D721Med (cell line): ENCODE data around the gene RHCG.
A peak's percentile ranks its signal among the peaks of the same experiment; 100 is the strongest.
"Not testable (repeated sequence)": the region's sequence is repeated elsewhere in the genome, so short reads cannot be mapped to it uniquely, and the experiment has no call there.

Source experiments
- DNase-seq: peaks from one replicate; pipeline ENCODE4 v3.0.0; 2011; ENCODE audit warnings: low spot score; ENCODE audit not compliant: insufficient read length
- FAIRE-seq: peaks from 2 replicates; lab custom pipeline; 2011; peaks lifted over from hg19 to GRCh38; lab: Jason Lieb, UNC
- CTCF ChIP-seq: IDR thresholded peaks from 2 replicates; pipeline ENCODE4 v1.5.1; 2012; ENCODE audit warnings: mild to moderate bottlenecking, control low read depth; ENCODE audit not compliant: insufficient read depth; ENCODE audit errors: missing control alignments

Gene RHCG

GRCh38 chr15:89477411-89478242 is 18.8 kb downstream of the RHCG start:
- no peak for TF ChIP-seq CTCF
- FAIRE-seq (no peak), DNase-seq (no peak)

- FAIRE-seq, result no peak
- no peak for TF ChIP-seq CTCF
Observed at GRCh38 chr15:89475661-89476060, 20.7 kb downstream of the RHCG start.

DNA sequence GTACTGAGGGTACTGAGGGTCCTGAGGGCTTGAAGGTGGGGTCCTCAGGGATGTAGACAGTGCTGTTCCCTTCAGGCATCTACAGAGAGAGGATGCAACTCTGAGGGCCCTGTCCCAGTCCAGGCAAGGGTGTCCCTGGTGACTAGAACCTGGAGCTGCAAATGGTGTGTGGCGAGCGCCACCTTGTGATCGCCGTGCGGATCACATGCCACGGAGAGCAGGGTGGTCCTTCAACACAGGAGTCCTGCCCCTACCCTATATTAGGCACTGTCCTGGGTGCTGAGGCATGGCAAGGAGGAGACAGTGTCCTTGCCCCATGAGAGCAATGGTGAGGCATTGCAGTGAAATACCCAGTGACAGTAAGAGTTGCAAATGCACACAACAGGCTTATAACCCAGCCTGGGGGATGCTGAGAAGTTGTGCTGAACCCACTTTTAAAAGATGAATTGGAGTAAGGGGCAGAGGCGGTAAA is 23.6 kb downstream of the RHCG start:
- no peak for FAIRE-seq
- peak; percentile 82 for TF ChIP-seq CTCF
- DNase-seq, result peak; percentile 71

More at GRCh38 chr15:89475661-89476060, 20.7 kb downstream of the RHCG start:
- DNase-seq, result no peak

- no peak for TF ChIP-seq CTCF
- peak; percentile 66 for DNase-seq
- FAIRE-seq, result no peak
Observed at GRCh38 chr15:89469426-89470096, 26.8 kb downstream of the RHCG start.

GRCh38 chr15:89468813-89469212 is 27.6 kb downstream of the RHCG start:
- not testable (repeated sequence) for FAIRE-seq, DNase-seq

DNA sequence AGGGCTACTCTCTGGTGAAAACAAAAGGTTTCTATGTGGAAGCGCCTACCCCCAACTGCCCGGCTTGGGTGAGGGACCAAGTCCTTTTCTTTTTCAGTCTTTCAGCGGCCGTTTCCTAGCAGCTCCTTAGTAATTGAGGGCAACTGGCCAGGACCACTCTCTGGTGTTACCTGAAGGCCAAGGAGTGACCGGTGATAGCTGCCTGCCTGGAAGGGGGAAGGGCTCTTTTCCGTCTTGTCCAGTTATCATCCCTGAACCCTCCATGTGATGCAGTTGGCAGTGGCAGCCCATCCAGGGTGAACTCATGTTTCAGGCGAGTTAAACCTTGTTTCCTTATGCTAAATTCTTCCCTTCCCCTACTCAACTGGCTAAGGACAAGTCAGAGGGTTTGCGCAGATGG is 33.3 kb downstream of the RHCG start:
- TF ChIP-seq CTCF, result no peak
- FAIRE-seq, result no peak
- no peak for DNase-seq

DNA sequence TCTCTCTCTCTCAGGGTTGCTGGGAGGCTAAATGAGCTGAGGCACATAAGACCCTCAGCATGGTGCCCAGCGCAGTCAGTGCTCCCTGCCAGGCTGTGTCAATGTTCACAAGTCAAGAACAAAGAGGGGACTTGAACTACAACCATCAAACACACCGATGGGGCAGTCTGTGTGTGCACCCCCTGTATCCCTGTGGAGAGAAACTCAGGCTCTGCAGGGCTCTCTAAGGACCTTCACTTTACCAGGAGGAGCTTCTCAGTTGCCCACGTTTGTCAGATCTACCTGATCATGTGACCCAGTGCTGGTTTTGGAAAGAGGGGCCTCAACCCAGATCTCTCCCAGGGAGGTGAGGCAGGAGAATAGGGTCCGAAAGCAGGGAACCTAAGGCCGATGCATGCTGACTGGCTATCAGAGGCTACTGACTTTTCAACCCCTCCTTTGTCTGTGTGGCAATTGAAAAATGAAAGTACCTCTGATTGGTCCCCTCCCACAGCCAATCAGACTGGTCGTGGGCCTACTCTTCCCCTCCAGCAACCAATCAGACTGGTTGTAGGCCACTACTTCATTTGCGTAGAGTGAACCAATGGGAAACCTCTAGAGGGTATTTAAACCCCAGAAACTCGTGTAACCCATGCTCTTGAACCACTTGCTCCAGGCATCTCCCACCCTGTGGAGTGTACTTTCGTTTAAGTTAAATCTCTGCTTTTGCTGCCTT is 34.0 kb downstream of the RHCG start:
- no peak for TF ChIP-seq CTCF
- FAIRE-seq (no peak), DNase-seq (no peak)
